Calu3 (cell line): ENCODE data around the gene SHROOM3. TPM values are rescaled to one million over a fixed set of nuclear protein-coding genes. Genes with fewer than 3 reads are reported as not detected.
A peak's percentile ranks its signal among the peaks of the same experiment; 100 is the strongest.

Source experiments
- BruUV-seq: library from RNA; stranded (reverse); fragments of 400-500 nt; replicated peaks from 2 replicates; lab custom pipeline; 2021; lab: Mats Ljungman, UMichigan
- CTCF ChIA-PET: fragments of 300-600 bp; sonication (Branson Sonifier 250); formaldehyde crosslinking; loops from one replicate; lab custom pipeline; 2022; ENCODE audit warnings: antibody characterized with exemption; lab: Charles Lee
- DNase-seq: peaks from one replicate; pipeline ENCODE4 v3.0.0; 2022
- H3K27ac Mint-ChIP-seq: one replicate; pipeline ENCODE4 v1.8.0; 2022; ENCODE audit warnings: mixed read lengths; ENCODE audit not compliant: unreplicated experiment
- H3K27me3 Mint-ChIP-seq: one replicate; pipeline ENCODE4 v1.8.0; 2022; ENCODE audit warnings: mixed read lengths; ENCODE audit not compliant: unreplicated experiment
- H3K36me3 Mint-ChIP-seq: one replicate; pipeline ENCODE4 v1.8.0; 2022; ENCODE audit warnings: mild to moderate bottlenecking, moderate library complexity, mixed read lengths; ENCODE audit not compliant: insufficient read depth, unreplicated experiment
- H3K4me1 Mint-ChIP-seq: one replicate; pipeline ENCODE4 v1.8.0; 2022; ENCODE audit warnings: mild to moderate bottlenecking, low read depth, mixed read lengths; ENCODE audit not compliant: unreplicated experiment
- H3K4me3 Mint-ChIP-seq: one replicate; pipeline ENCODE4 v1.8.0; 2022; ENCODE audit warnings: mild to moderate bottlenecking, low read depth, moderate library complexity, mixed read lengths; ENCODE audit not compliant: unreplicated experiment
- H3K9me3 Mint-ChIP-seq: one replicate; pipeline ENCODE4 v1.8.0; 2022; ENCODE audit warnings: low read depth, mixed read lengths; ENCODE audit not compliant: unreplicated experiment
- CTCF ChIP-seq: fragments of 200-600 bp; IDR thresholded peaks from one replicate; pipeline ENCODE4 v1.8.0; 2022; ENCODE audit warnings: antibody characterized with exemption; ENCODE audit not compliant: unreplicated experiment
- intact Hi-C: fragments of 100-400 bp; cut with micrococcal nuclease; formaldehyde crosslinking; loops from one replicate; pipeline ENCODE4 v1.10.0; 2022; ENCODE audit not compliant: unreplicated experiment
- total RNA-seq: library from RNA; stranded (reverse); gene quantifications from 2 replicates; pipeline ENCODE4 v1.2.3, GENCODE V29; 2022

Gene SHROOM3
- total RNA-seq, 1 experiment from 2014 or later = 114 TPM

GRCh38 chr4:76744241-76744921 is 309.4 kb downstream of the SHROOM3 start:
- no peak overlapping the region for H3K27ac Mint-ChIP-seq
- H3K36me3 Mint-ChIP-seq = peaks cover 47% of the 10 kb centered on the region
- no peaks in the 10 kb centered on the region for H3K9me3 Mint-ChIP-seq

DNA sequence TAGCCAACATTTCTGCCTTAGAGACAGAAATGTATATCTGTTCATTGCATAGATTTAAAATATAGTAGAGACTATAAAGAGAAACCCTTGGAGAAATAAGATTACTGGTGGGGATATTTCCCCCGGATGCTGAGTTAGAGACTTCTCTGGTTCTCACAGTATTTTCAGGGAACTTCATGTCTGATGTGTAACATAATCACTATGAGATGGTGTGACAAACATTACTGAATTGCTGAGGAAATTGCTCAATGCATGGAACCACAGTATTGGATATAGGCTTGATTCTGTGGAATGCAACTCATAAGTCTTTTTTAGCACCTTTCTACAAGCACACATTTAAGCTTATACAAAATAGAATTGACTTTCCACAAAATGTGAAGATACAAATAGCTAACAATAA is 310.2 kb downstream of the SHROOM3 start:
- Mint-ChIP-seq H3K4me3 (no peak overlapping the region), H3K27me3 (no peaks in the 10 kb centered on the region), H3K27ac (no peak overlapping the region), H3K36me3 (peaks cover 46% of the 10 kb centered on the region), H3K9me3 (no peaks in the 10 kb centered on the region), H3K4me1 (peaks cover 42% of the 10 kb centered on the region)
- intact Hi-C loops = loop anchor here (5.0 to 10.0 kb wide), 2 partner anchors 233 to 310 kb away; partner anchors contain the start of gene SHROOM3
- no peak for TF ChIP-seq CTCF
- CTCF ChIA-PET = no interaction called here
- no peak for DNase-seq
- BruUV-seq = no TSS peak

More at GRCh38 chr4:76744241-76744921, 309.4 kb downstream of the SHROOM3 start:
- TF ChIP-seq CTCF = no peak
- peaks cover 38% of the 10 kb centered on the region for H3K4me1 Mint-ChIP-seq
- no peaks in the 10 kb centered on the region for H3K27me3 Mint-ChIP-seq
- CTCF ChIA-PET = interaction anchor here (0.5 to 1.3 kb wide), 2 partner anchors 12 to 231 kb away, joined by 3 read pairs; no protein-coding TSS in a partner anchor
- intact Hi-C loops = loop anchor here (10.0 kb wide), 1 partner anchor 310 kb away; the partner anchor contains the start of gene SHROOM3
- no peak overlapping the region for H3K4me3 Mint-ChIP-seq
- no TSS peak for BruUV-seq
- no peak for DNase-seq

GRCh38 chr4:76747563-76747962 is 312.5 kb downstream of the SHROOM3 start:
- no TSS peak for BruUV-seq
- Mint-ChIP-seq H3K27me3 (no peaks in the 10 kb centered on the region), H3K4me1 (peaks cover 40% of the 10 kb centered on the region), H3K27ac (no peak overlapping the region), H3K4me3 (no peak overlapping the region), H3K36me3 (peaks cover 51% of the 10 kb centered on the region), H3K9me3 (no peaks in the 10 kb centered on the region)
- no peak for DNase-seq
- intact Hi-C loops = loop anchor here (5.0 to 10.0 kb wide), 2 partner anchors 235 to 313 kb away; partner anchors contain the start of gene SHROOM3
- TF ChIP-seq CTCF = no peak
- CTCF ChIA-PET = no interaction called here

DNA sequence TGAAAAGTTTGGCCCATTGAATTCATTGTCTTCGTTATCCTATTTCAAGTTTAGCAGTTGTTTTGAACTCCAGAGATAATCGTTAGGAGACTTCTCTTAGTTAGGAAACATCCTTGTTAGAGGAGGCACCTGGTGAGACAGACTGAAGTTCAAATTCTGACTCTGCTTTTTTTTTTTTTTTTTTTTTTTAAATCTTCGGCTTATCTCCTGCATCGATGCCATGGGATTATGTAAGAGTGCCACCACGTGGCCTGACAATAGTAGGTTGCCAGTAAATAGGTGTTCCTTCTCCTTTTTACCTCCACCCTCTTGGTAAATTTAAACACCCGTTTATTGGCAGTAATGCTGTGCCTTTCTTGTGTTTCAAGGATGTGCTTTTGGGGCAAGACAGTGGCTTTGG is 313.6 kb downstream of the SHROOM3 start:
- no peak overlapping the region for H3K4me3 Mint-ChIP-seq
- peaks cover 49% of the 10 kb centered on the region for H3K36me3 Mint-ChIP-seq
- peak overlapping the region; percentile 66 for H3K27ac Mint-ChIP-seq
- intact Hi-C loops = loop anchor here (5.0 to 10.0 kb wide), 2 partner anchors 236 to 314 kb away; partner anchors contain the start of gene SHROOM3
- peak; percentile 37 for DNase-seq
- peaks cover 29% of the 10 kb centered on the region for H3K4me1 Mint-ChIP-seq
- no peaks in the 10 kb centered on the region for H3K9me3 Mint-ChIP-seq
- BruUV-seq = no TSS peak
- CTCF ChIA-PET = no interaction called here
- no peak for TF ChIP-seq CTCF
- H3K27me3 Mint-ChIP-seq = no peaks in the 10 kb centered on the region
